ACC112 (cell line): ENCODE results near the gene CYP46A1.
A peak's percentile ranks its signal among the peaks of the same experiment; 100 is the strongest.

Experiments used
- H2AFZ ChIP-seq: fragments of 200-600 bp; sonication (generic); one replicate; pipeline ENCODE4 v1.6.0; 2017; ENCODE audit warnings: antibody characterized with exemption, low read length; ENCODE audit not compliant: unreplicated experiment
- H3K27ac ChIP-seq: fragments of 200-600 bp; sonication (generic); 2 replicates; pipeline ENCODE4 v1.5.1; 2014; ENCODE audit warnings: low read depth, mild to moderate bottlenecking, antibody characterized with exemption, low read length, moderate library complexity
- H3K27me3 ChIP-seq: fragments of 200-600 bp; sonication (generic); 2 replicates; pipeline ENCODE4 v1.6.1; 2014; ENCODE audit warnings: mild to moderate bottlenecking, antibody characterized with exemption, low read length, moderate library complexity, mixed read lengths; ENCODE audit not compliant: insufficient read depth
- H3K36me3 ChIP-seq: fragments of 200-600 bp; sonication (generic); 2 replicates; pipeline ENCODE4 v1.6.1; 2016; ENCODE audit warnings: mild to moderate bottlenecking, antibody characterized with exemption, low read length, moderate library complexity, mixed read lengths; ENCODE audit not compliant: insufficient read depth
- H3K4me1 ChIP-seq: fragments of 200-600 bp; sonication (generic); one replicate; pipeline ENCODE4 v1.6.1; 2016; ENCODE audit warnings: low read length, mixed read lengths; ENCODE audit not compliant: insufficient read depth, unreplicated experiment, control insufficient read depth
- H3K4me3 ChIP-seq: fragments of 200-600 bp; sonication (generic); 2 replicates; pipeline ENCODE4 v1.5.1; 2014; ENCODE audit warnings: mild to moderate bottlenecking, low read depth, low read length
- H3K79me2 ChIP-seq: fragments of 200-600 bp; sonication (generic); one replicate; pipeline ENCODE4 v1.6.0; 2016; ENCODE audit warnings: low read length; ENCODE audit not compliant: control insufficient read depth, unreplicated experiment, insufficient read depth

Gene CYP46A1

DNA sequence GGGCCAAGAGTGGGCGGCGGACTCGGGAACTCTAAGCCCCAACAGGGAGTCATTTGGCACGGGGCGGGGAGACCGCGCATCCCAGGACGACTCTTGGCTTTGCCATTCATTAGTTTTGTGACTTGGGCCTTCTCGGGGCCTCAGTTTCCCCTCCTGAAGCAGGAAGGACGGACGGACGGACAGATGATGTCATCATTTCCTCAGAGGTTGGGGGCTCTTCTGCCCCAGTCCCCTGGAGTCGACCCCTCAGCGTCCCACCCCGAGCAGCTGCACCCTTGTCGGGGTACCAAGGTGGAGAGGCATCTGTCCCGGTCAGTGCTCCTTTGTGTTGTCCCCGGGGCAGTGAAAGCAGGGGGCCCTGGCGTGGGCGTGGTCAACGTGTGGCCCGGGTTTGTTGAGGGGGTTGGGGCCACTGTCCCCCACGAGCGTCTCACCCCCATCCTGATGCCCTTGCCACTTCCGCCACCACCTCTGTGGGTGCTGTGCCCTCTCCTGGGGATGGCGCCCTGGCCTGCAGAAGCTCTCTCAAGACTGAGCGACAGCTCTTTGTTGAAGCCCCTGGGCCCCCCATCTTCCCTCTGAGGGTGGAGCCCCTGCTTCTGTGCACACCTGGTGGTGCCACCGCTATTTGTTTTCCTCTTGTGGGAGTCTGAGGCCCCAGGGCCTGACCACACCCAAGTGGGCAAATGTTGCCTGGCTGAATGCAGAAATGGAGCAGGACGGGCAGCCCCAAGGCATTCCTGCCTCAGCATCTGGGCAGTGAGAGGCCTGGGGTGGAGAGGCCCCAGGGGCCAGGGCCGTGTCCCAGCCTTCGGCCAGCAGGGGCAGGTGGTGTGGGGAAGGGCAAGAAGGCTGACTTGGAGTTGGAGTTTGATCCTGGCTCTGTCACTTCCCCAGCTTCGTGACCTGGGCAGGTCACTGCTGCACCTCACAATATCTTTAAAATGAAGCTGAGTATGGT, 38.3 kb upstream of the CYP46A1 start:
- peaks cover 3% of the 10 kb centered on the region; the same call in 1 of the 2 replicates for H3K36me3 ChIP-seq
- H3K27ac ChIP-seq, result no peak overlapping the region
- peaks cover 6% of the 10 kb centered on the region for H3K79me2 ChIP-seq
- peaks cover 16% of the 10 kb centered on the region for H3K4me1 ChIP-seq
- H3K4me3 ChIP-seq, result peak overlapping the region; percentile 93
- H3K27me3 ChIP-seq, result no peaks in the 10 kb centered on the region
- peak overlapping the region; percentile 99 for H2AFZ ChIP-seq

GRCh38 chr14:99647411-99647810, 36.7 kb upstream of the CYP46A1 start:
- Histone ChIP-seq H2AFZ (no peak overlapping the region), H3K36me3 (peaks cover 3% of the 10 kb centered on the region; the same call in 1 of the 2 replicates)

DNA sequence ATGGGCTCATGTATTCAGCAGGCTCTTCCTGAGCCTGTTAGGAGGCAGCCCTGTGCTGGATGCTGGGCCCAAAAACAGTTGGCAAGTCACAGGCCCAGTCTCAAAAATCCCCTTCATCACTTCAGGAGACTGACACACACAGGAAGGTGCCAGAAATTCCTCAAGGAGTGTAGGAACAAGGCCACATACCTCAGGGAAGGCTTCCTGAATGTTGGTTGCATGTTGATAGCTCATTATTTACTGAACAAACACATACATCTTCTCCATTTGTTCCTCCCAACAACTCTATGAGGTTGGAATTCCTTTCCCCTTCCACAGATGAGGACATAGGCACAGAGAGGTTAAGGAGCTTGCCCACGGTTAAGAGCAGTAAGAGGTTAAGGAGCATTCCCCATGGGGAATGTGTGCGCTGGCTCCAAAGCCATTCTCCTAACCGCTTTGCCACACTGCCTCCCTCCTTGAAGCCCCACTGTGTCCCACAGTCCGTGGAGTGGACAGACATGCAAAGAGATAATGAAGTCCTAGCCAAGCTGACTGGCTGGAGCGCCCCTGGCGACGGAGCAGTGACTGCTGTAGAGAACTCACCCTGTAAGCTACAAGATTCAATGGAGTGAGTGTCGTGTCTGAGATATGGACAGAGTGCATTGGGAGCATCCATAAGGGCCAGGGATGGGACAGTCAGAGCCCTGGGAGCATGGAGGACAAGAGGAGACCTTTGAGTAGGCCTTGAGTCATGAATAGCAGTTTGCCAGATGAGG, 35.9 kb upstream of the CYP46A1 start:
- Histone ChIP-seq H3K4me3 (no peak overlapping the region), H3K36me3 (peaks cover 3% of the 10 kb centered on the region; the same call in 1 of the 2 replicates), H3K27me3 (no peaks in the 10 kb centered on the region), H2AFZ (no peak overlapping the region), H3K27ac (no peak overlapping the region), H3K4me1 (peaks cover 16% of the 10 kb centered on the region), H3K79me2 (peaks cover 9% of the 10 kb centered on the region)

More at GRCh38 chr14:99647411-99647810, 36.7 kb upstream of the CYP46A1 start:
- Histone ChIP-seq H3K27me3 (no peaks in the 10 kb centered on the region), H3K4me3 (no peak overlapping the region), H3K4me1 (peaks cover 16% of the 10 kb centered on the region), H3K27ac (no peak overlapping the region), H3K79me2 (peaks cover 9% of the 10 kb centered on the region)

DNA sequence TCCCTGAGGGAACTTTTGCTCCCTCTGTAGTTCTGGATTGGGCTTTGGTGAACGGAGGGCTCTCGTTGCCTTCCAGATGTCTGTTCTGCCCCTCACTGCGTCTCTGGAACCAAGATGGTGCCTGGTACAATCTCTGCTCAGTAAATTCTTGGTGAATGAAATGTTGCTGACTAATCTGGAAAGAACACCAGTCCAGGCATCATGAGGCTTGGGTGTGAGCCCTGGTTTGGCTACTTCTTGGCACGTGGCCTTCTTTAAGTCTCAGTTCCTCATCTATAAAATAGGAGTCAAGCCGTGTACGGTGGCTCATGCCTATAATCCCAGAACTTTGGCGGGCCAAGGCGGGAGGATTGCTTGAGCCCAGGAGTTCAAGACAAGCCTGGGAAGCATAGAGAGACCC, 34.9 kb upstream of the CYP46A1 start:
- H3K36me3 ChIP-seq, result peaks cover 3% of the 10 kb centered on the region; the same call in 1 of the 2 replicates
- H3K4me1 ChIP-seq, result peaks cover 16% of the 10 kb centered on the region
- no peaks in the 10 kb centered on the region for H3K27me3 ChIP-seq
- H3K79me2 ChIP-seq, result peaks cover 9% of the 10 kb centered on the region
- no peak overlapping the region for H2AFZ ChIP-seq
- H3K27ac ChIP-seq, result no peak overlapping the region
- no peak overlapping the region for H3K4me3 ChIP-seq

- Histone ChIP-seq H3K27ac (no peak overlapping the region), H3K4me1 (peaks cover 21% of the 10 kb centered on the region), H2AFZ (no peak overlapping the region), H3K79me2 (peaks cover 9% of the 10 kb centered on the region), H3K36me3 (peaks cover 3% of the 10 kb centered on the region; the same call in 1 of the 2 replicates), H3K4me3 (no peak overlapping the region), H3K27me3 (no peaks in the 10 kb centered on the region)
These were observed 34.5 kb upstream of the CYP46A1 start for GRCh38 chr14:99649643-99650042.

- Histone ChIP-seq H3K36me3 (peaks cover 3% of the 10 kb centered on the region; the same call in 1 of the 2 replicates), H3K27me3 (no peaks in the 10 kb centered on the region), H3K79me2 (peaks cover 9% of the 10 kb centered on the region), H2AFZ (no peak overlapping the region), H3K4me1 (peaks cover 21% of the 10 kb centered on the region), H3K27ac (no peak overlapping the region), H3K4me3 (no peak overlapping the region)
These were observed 33.9 kb upstream of the CYP46A1 start for GRCh38 chr14:99650189-99650588.

DNA sequence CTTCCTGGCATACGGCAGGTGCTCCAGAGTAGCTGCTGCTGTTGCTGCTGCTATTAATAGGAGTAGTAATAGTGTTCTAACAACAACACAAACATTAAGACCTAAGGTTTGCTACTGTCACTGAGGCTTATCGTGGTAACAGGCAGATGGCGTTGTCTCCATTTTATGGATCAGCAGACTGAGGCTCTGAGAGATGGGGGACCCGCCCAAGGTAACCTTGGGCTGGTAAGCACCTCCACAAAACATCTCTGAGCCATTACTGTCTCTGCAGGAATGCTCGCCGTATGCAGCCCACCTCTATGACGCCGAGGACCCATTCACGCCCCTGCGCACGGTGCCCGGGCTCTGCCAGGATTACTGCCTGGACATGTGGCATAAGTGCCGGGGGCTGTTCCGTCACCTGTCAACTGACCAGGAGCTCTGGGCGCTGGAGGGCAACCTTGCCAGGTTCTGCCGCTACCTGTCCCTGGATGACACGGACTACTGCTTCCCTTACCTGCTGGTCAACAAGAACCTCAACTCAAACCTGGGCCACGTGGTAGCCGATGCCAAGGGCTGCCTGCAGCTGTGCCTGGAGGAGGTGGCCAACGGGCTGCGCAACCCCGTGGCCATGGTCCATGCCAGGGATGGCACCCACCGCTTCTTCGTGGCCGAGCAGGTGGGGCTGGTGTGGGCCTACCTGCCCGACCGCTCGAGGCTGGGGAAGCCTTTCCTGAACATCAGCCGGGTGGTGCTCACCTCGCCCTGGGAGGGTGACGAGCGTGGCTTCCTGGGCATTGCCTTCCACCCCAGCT, 31.9 kb upstream of the CYP46A1 start:
- peaks cover 23% of the 10 kb centered on the region for H3K4me1 ChIP-seq
- no peak overlapping the region for H3K27ac ChIP-seq
- H3K36me3 ChIP-seq, result peaks cover 3% of the 10 kb centered on the region; the same call in 1 of the 2 replicates
- no peak overlapping the region for H2AFZ ChIP-seq
- peaks cover 2% of the 10 kb centered on the region for H3K79me2 ChIP-seq
- no peaks in the 10 kb centered on the region for H3K27me3 ChIP-seq
- H3K4me3 ChIP-seq, result no peak overlapping the region

- Histone ChIP-seq H3K4me3 (no peak overlapping the region), H3K79me2 (peaks cover 2% of the 10 kb centered on the region), H2AFZ (no peak overlapping the region), H3K27ac (no peak overlapping the region), H3K4me1 (peaks cover 14% of the 10 kb centered on the region), H3K27me3 (no peaks in the 10 kb centered on the region), H3K36me3 (no peaks in the 10 kb centered on the region)
These were observed 29.7 kb upstream of the CYP46A1 start for GRCh38 chr14:99654235-99654985.

GRCh38 chr14:99655521-99655920, 28.6 kb upstream of the CYP46A1 start:
- Histone ChIP-seq H3K27ac (no peak overlapping the region), H3K79me2 (peaks cover 2% of the 10 kb centered on the region), H2AFZ (no peak overlapping the region), H3K36me3 (no peaks in the 10 kb centered on the region), H3K27me3 (no peaks in the 10 kb centered on the region), H3K4me1 (peaks cover 15% of the 10 kb centered on the region), H3K4me3 (no peak overlapping the region)
